ENCODE data around the gene TRAPPC2. TPM values are rescaled to one million over a fixed set of nuclear protein-coding genes. Genes with fewer than 3 reads are reported as not detected.

TRAPPC2 gene
- total RNA-seq, 1 donor from 2014 or later = 16.6 TPM

GRCh38 chrX:13761606-13762414, 27.4 kb upstream of the TRAPPC2 start:
- no peak for TF ChIP-seq CTCF (IDR thresholded peaks at IDR 0.05)
- intact Hi-C loops (cut with DNase I) = no loop called here
- H3K9me3 ChIP-seq = no peaks in the 10 kb centered on the region
- H3K27me3 ChIP-seq = no peaks in the 10 kb centered on the region
- peaks cover 16% of the 10 kb centered on the region for H3K4me1 ChIP-seq
- peaks cover 15% of the 10 kb centered on the region for H3K36me3 ChIP-seq
- H3K4me3 ChIP-seq = no peak overlapping the region
- DNase-seq = no peak
- H3K27ac ChIP-seq = peak overlapping the region; percentile 17
- ATAC-seq = no peak

DNA sequence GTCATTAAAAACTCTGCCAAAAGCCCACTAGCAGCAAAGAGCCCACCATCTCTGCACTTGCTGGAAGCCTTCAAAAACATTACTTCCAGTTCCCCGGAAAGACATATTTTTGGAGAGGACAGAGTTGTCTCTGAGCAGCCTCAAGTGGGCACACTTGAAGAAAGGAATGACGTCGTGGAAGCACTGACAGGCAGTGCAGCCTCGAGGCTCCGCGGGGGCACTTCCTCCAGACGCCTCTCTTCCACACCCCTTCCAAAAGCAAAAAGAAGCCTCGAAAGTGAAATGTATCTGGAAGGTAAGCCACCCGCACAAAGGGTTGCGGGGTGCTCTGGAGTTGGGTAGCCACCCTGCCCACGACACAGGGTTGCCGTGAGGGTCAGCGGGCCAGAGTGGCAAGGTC, 26.0 kb upstream of the TRAPPC2 start:
- Histone ChIP-seq H3K9me3 (no peaks in the 10 kb centered on the region), H3K4me3 (no peak overlapping the region), H3K27me3 (no peaks in the 10 kb centered on the region), H3K27ac (peak overlapping the region; percentile 17), H3K36me3 (peaks cover 12% of the 10 kb centered on the region), H3K4me1 (peaks cover 16% of the 10 kb centered on the region)
- intact Hi-C loops (cut with DNase I) = no loop called here
- DNase-seq = no peak
- ATAC-seq = no peak
- no peak for TF ChIP-seq CTCF (IDR thresholded peaks at IDR 0.05)

- Histone ChIP-seq H3K4me1 (peaks cover 9% of the 10 kb centered on the region), H3K4me3 (no peak overlapping the region), H3K27ac (no peak overlapping the region), H3K9me3 (no peaks in the 10 kb centered on the region), H3K27me3 (no peaks in the 10 kb centered on the region), H3K36me3 (peaks cover 12% of the 10 kb centered on the region)
- no peak for TF ChIP-seq CTCF (IDR thresholded peaks at IDR 0.05)
- ATAC-seq = no peak
- intact Hi-C loops (cut with DNase I) = no loop called here
- DNase-seq = no peak
These were observed 24.8 kb upstream of the TRAPPC2 start for GRCh38 chrX:13759152-13759718.

- no peak for ATAC-seq
- intact Hi-C loops (cut with DNase I) = no loop called here
These were observed 22.0 kb upstream of the TRAPPC2 start for GRCh38 chrX:13756381-13756780.

GRCh38 chrX:13755254-13755653, 20.8 kb upstream of the TRAPPC2 start:
- H3K4me3 ChIP-seq = no peak overlapping the region

More at GRCh38 chrX:13756381-13756780, 22.0 kb upstream of the TRAPPC2 start:
- no peak for TF ChIP-seq CTCF (IDR thresholded peaks at IDR 0.05)
- Histone ChIP-seq H3K4me3 (no peak overlapping the region), H3K27me3 (no peaks in the 10 kb centered on the region), H3K9me3 (no peaks in the 10 kb centered on the region), H3K36me3 (peaks cover 12% of the 10 kb centered on the region), H3K4me1 (no peaks in the 10 kb centered on the region), H3K27ac (no peak overlapping the region)
- DNase-seq = no peak

More at GRCh38 chrX:13755254-13755653, 20.8 kb upstream of the TRAPPC2 start:
- no peak overlapping the region for H3K27ac ChIP-seq
- no peak for DNase-seq
- no peaks in the 10 kb centered on the region for H3K4me1 ChIP-seq
- H3K36me3 ChIP-seq = peaks cover 12% of the 10 kb centered on the region
- H3K9me3 ChIP-seq = no peaks in the 10 kb centered on the region
- no peak for TF ChIP-seq CTCF (IDR thresholded peaks at IDR 0.05)
- no peak for ATAC-seq
- H3K27me3 ChIP-seq = no peaks in the 10 kb centered on the region
- intact Hi-C loops (cut with DNase I) = no loop called here
